Naive thymus-derived CD8-positive, alpha-beta T cell (primary cell): ENCODE data around the gene PPM1D. TPM values are rescaled to one million over a fixed set of nuclear protein-coding genes. Genes with fewer than 3 reads are reported as not detected.
A peak's percentile ranks its signal among the peaks of the same experiment; 100 is the strongest.

Source experiments
- ATAC-seq, 2 donors: fragments of 150-1000 bp; cut with Tn5 transposase in 1 of 2; sonication (Bioruptor Pico), chemical (Tn5 transposase) in 1 of 2; 1 replicate in 1 of 2; 2 replicates in 1 of 2; pipeline ENCODE4 v1.10.0; 2021; ENCODE audit warnings: mild to moderate bottlenecking in 2 of 2, moderate library complexity in 2 of 2
- POLR2A ChIA-PET: fragments of 350-600 bp; sonication (Branson Sonifier 250); formaldehyde crosslinking; loops from one replicate; lab custom pipeline; 2021; ENCODE audit warnings: antibody characterized with exemption; lab: Charles Lee
- DNase-seq, 10 donors: peaks; one replicate each; pipeline versions ENCODE4 v3.0.0 to v3.0.0-alpha.2; 2020 to 2022
- H3K27ac Mint-ChIP-seq, 10 donors: one replicate each; pipeline ENCODE4 v1.8.0; 2020 to 2022; ENCODE audit warnings: mild to moderate bottlenecking in 10 of 10, mixed read lengths in 10 of 10, moderate library complexity in 4 of 10, inconsistent platforms in 1 of 10
- H3K27me3 Mint-ChIP-seq, 5 donors: one replicate each; pipeline ENCODE4 v1.8.0; 2021 to 2022; ENCODE audit warnings: mixed read lengths in 5 of 5
- H3K36me3 Mint-ChIP-seq, 3 donors: one replicate each; pipeline ENCODE4 v1.8.0; 2020 to 2022; ENCODE audit warnings: mixed read lengths in 3 of 3, mild to moderate bottlenecking in 2 of 3, inconsistent platforms in 1 of 3
- H3K4me1 Mint-ChIP-seq, 4 donors: one replicate each; pipeline ENCODE4 v1.8.0; 2021 to 2022; ENCODE audit warnings: mixed read lengths in 4 of 4
- H3K4me3 Mint-ChIP-seq, 10 donors: one replicate each; pipeline ENCODE4 v1.8.0; 2020 to 2022; ENCODE audit warnings: mild to moderate bottlenecking in 10 of 10, mixed read lengths in 10 of 10, moderate library complexity in 6 of 10, inconsistent platforms in 1 of 10
- H3K9me3 Mint-ChIP-seq, 9 donors: one replicate each; pipeline ENCODE4 v1.8.0; 2020 to 2022; ENCODE audit warnings: mixed read lengths in 9 of 9, mild to moderate bottlenecking in 3 of 9, inconsistent platforms in 1 of 9, moderate library complexity in 1 of 9
- polyA plus RNA-seq, 3 donors: library from polyadenylated mRNA; unstranded; fragments of 300-500 nt; fragmentation: Illumina TruSeq; gene quantifications; one replicate each; pipeline ENCODE4 v1.2.3, GENCODE V29; 2021
- total RNA-seq, 8 experiments: library from RNA in 2 of 8; stranded (reverse) in 2 of 8; gene quantifications; one replicate each; pipeline ENCODE4 v1.2.3 and lab custom pipeline; 2021 to 2026

The PPM1D gene
- total and polyA plus RNA-seq, 5 experiments from 2014 or later = 5.8 to 18.6 (median 10.9) TPM

- Mint-ChIP-seq H3K9me3 (peaks cover 0 to 3% (median 0%) of the 10 kb centered on the region in 9 donors), H3K27me3 (no peaks in the 10 kb centered on the region), H3K27ac (peak overlapping the region in 1 of 10 donors; percentile 75), H3K4me1 (peaks cover 11 to 29% (median 24%) of the 10 kb centered on the region in 4 donors), H3K4me3 (peak overlapping the region in 8 of 10 donors; percentile 56 to 100 (median 68)), H3K36me3 (peaks cover 0 to 28% (median 4%) of the 10 kb centered on the region in 3 donors)
- ATAC-seq (no peak), DNase-seq (no peak)
- POLR2A ChIA-PET = no interaction called here
Observed at GRCh38 chr17:60679287-60679686, 79.3 kb downstream of the PPM1D start.

- peaks cover 11 to 29% (median 24%) of the 10 kb centered on the region in 4 donors for H3K4me1 Mint-ChIP-seq
Observed at GRCh38 chr17:60680754-60681153, 80.8 kb downstream of the PPM1D start.

GRCh38 chr17:60685437-60685836 is 85.4 kb downstream of the PPM1D start:
- Mint-ChIP-seq H3K4me1 (peaks cover 0 to 3% (median 0%) of the 10 kb centered on the region in 4 donors), H3K27me3 (no peaks in the 10 kb centered on the region), H3K9me3 (no peaks in the 10 kb centered on the region), H3K36me3 (peaks cover 8 to 70% (median 21%) of the 10 kb centered on the region in 3 donors), H3K4me3 (no peak overlapping the region), H3K27ac (no peak overlapping the region)
- ATAC-seq (no peak), DNase-seq (no peak)
- POLR2A ChIA-PET = interaction anchor here (0.7 to 1.6 kb wide), 2 partner anchors 8 to 537 kb away, joined by 4 read pairs; partner anchors contain the start of gene BCAS3

More at GRCh38 chr17:60680754-60681153, 80.8 kb downstream of the PPM1D start:
- Mint-ChIP-seq H3K9me3 (no peaks in the 10 kb centered on the region), H3K27ac (no peak overlapping the region), H3K36me3 (peaks cover 5 to 39% (median 11%) of the 10 kb centered on the region in 3 donors), H3K27me3 (no peaks in the 10 kb centered on the region), H3K4me3 (no peak overlapping the region)
- no peak for DNase-seq
- no peak for ATAC-seq
- POLR2A ChIA-PET = no interaction called here

- no peaks in the 10 kb centered on the region for H3K9me3 Mint-ChIP-seq
- no peaks in the 10 kb centered on the region for H3K27me3 Mint-ChIP-seq
- POLR2A ChIA-PET = no interaction called here
- peaks cover 0 to 2% (median 0%) of the 10 kb centered on the region in 4 donors for H3K4me1 Mint-ChIP-seq
- ATAC-seq = no peak
- H3K36me3 Mint-ChIP-seq = peaks cover 8 to 72% (median 39%) of the 10 kb centered on the region in 3 donors
- no peak for DNase-seq
- H3K4me3 Mint-ChIP-seq = no peak overlapping the region
- no peak overlapping the region for H3K27ac Mint-ChIP-seq
Observed at GRCh38 chr17:60695960-60696359, 96.0 kb downstream of the PPM1D start.

GRCh38 chr17:60699090-60699489 is 99.1 kb downstream of the PPM1D start:
- no peak for ATAC-seq
- no peak overlapping the region for H3K4me3 Mint-ChIP-seq
- H3K36me3 Mint-ChIP-seq = peaks cover 4 to 57% (median 27%) of the 10 kb centered on the region in 3 donors
- POLR2A ChIA-PET = no interaction called here
- no peak overlapping the region for H3K27ac Mint-ChIP-seq
- no peak for DNase-seq
- H3K9me3 Mint-ChIP-seq = no peaks in the 10 kb centered on the region
- H3K4me1 Mint-ChIP-seq = peaks cover 0 to 2% (median 0%) of the 10 kb centered on the region in 4 donors
- no peaks in the 10 kb centered on the region for H3K27me3 Mint-ChIP-seq

GRCh38 chr17:60704170-60704569 is 104.2 kb downstream of the PPM1D start:
- H3K27me3 Mint-ChIP-seq = no peaks in the 10 kb centered on the region
- DNase-seq (no peak), ATAC-seq (no peak)
- H3K27ac Mint-ChIP-seq = no peak overlapping the region
- H3K4me3 Mint-ChIP-seq = no peak overlapping the region
- POLR2A ChIA-PET = no interaction called here
- peaks cover 0 to 44% (median 24%) of the 10 kb centered on the region in 3 donors for H3K36me3 Mint-ChIP-seq
- H3K9me3 Mint-ChIP-seq = no peaks in the 10 kb centered on the region
- no peaks in the 10 kb centered on the region for H3K4me1 Mint-ChIP-seq

GRCh38 chr17:60712675-60713074 is 112.7 kb downstream of the PPM1D start:
- peak overlapping the region in 2 of 10 donors; percentile 30 to 36 for H3K27ac Mint-ChIP-seq

GRCh38 chr17:60713608-60714007 is 113.6 kb downstream of the PPM1D start:
- DNase-seq (no peak), ATAC-seq (no peak)
- H3K36me3 Mint-ChIP-seq = peaks cover 0 to 51% (median 31%) of the 10 kb centered on the region in 3 donors
- no peaks in the 10 kb centered on the region for H3K27me3 Mint-ChIP-seq
- H3K9me3 Mint-ChIP-seq = no peaks in the 10 kb centered on the region
- POLR2A ChIA-PET = no interaction called here
- H3K4me1 Mint-ChIP-seq = no peaks in the 10 kb centered on the region
- H3K27ac Mint-ChIP-seq = no peak overlapping the region
- no peak overlapping the region for H3K4me3 Mint-ChIP-seq

More at GRCh38 chr17:60712675-60713074, 112.7 kb downstream of the PPM1D start:
- no peak for ATAC-seq
- no peaks in the 10 kb centered on the region for H3K9me3 Mint-ChIP-seq
- DNase-seq = no peak
- H3K36me3 Mint-ChIP-seq = peaks cover 0 to 58% (median 33%) of the 10 kb centered on the region in 3 donors
- POLR2A ChIA-PET = no interaction called here
- no peaks in the 10 kb centered on the region for H3K27me3 Mint-ChIP-seq
- H3K4me1 Mint-ChIP-seq = no peaks in the 10 kb centered on the region
- no peak overlapping the region for H3K4me3 Mint-ChIP-seq

Other genes starting within 250 kb of the PPM1D start
- 10 to 100 TPM; 35.9 to 36.6 TPM for gene USP32, start 208.1 kb upstream of the PPM1D start, total RNA-seq
- gene USP32, start 208.1 kb upstream of the PPM1D start, polyA plus RNA-seq = 1 to 10 TPM; 3.9 to 5.6 (median 5.4) TPM
- not detected for gene CHCT1, start 177.7 kb upstream of the PPM1D start, total RNA-seq
- not detected for gene CHCT1, start 177.7 kb upstream of the PPM1D start, polyA plus RNA-seq
- 10 to 100 TPM; 50.2 to 53.1 TPM for gene APPBP2, start 74.0 kb upstream of the PPM1D start, total RNA-seq
- 10 to 100 TPM; 22.8 to 30.9 (median 28.5) TPM for gene APPBP2, start 74.0 kb upstream of the PPM1D start, polyA plus RNA-seq
- 10 to 100 TPM; 35.5 to 41.4 TPM for gene BCAS3, start 77.7 kb downstream of the PPM1D start, total RNA-seq
- gene BCAS3, start 77.7 kb downstream of the PPM1D start, polyA plus RNA-seq = 10 to 100 TPM; 25.7 to 32.8 (median 26.6) TPM